Renal cortex interstitium (tissue), 15 donors: ENCODE data around the gene JPT2. TPM values are rescaled to one million over a fixed set of nuclear protein-coding genes. Genes with fewer than 3 reads are reported as not detected.

Experiments used
- DNase-seq, 11 donors: peaks; one replicate each; pipeline ENCODE4 v3.0.0-alpha.2; 2013; ENCODE audit warnings: low read depth in 9 of 11, low spot score in 4 of 11; ENCODE audit errors: extremely low read depth in 1 of 11
- long read RNA-seq, 16 experiments: transcript quantifications; one replicate each; lab custom pipeline, GENCODE V29; 2026
- polyA plus RNA-seq, 3 donors: library from polyadenylated mRNA; unstranded; fragments of 120-200 nt; gene quantifications; one replicate each; pipeline ENCODE4 v1.2.1, GENCODE V29; 2013; ENCODE audit not compliant: insufficient read length in 3 of 3

JPT2 gene, protein sequence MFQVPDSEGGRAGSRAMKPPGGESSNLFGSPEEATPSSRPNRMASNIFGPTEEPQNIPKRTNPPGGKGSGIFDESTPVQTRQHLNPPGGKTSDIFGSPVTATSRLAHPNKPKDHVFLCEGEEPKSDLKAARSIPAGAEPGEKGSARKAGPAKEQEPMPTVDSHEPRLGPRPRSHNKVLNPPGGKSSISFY
- polyA plus RNA-seq: 10 to 100 TPM; 75.6 to 82.4 (median 80.4) TPM
- long read RNA-seq, donor 1, transcript JPT2-201 (5 exons, 3,718 nt): major isoform, 23 of 26 reads
- long read RNA-seq, donor 1, partial matches to known transcripts: 0 of 26 reads
- long read RNA-seq, donor 1, other reads (novel, unspliced or antisense): 0 of 26 reads
- long read RNA-seq, donor 2, transcript JPT2-201 (5 exons, 3,718 nt): major isoform, 21 of 26 reads
- long read RNA-seq, donor 2, partial matches to known transcripts: 0 of 26 reads
- long read RNA-seq, donor 2, other reads (novel, unspliced or antisense): 0 of 26 reads
- long read RNA-seq, donor 3, transcript JPT2-201 (5 exons, 3,718 nt): major isoform, 27 of 36 reads
- long read RNA-seq, donor 3, partial matches to known transcripts: 0 of 36 reads
- long read RNA-seq, donor 3, other reads (novel, unspliced or antisense): 0 of 36 reads
- long read RNA-seq, donor 4, transcript JPT2-201 (5 exons, 3,718 nt): major isoform, 22 of 25 reads
- long read RNA-seq, donor 4, partial matches to known transcripts: 0 of 25 reads
- long read RNA-seq, donor 4, other reads (novel, unspliced or antisense): 0 of 25 reads
- long read RNA-seq, donor 5: 0 reads
- long read RNA-seq, donor 6, transcript JPT2-201 (5 exons, 3,718 nt): major isoform, 15 of 35 reads
- long read RNA-seq, donor 6, partial matches to known transcripts: 11 of 35 reads
- long read RNA-seq, donor 6, other reads (novel, unspliced or antisense): 0 of 35 reads
- long read RNA-seq, donor 7, transcript JPT2-201 (5 exons, 3,718 nt): major isoform, 30 of 35 reads
- long read RNA-seq, donor 7, partial matches to known transcripts: 0 of 35 reads
- long read RNA-seq, donor 7, other reads (novel, unspliced or antisense): 0 of 35 reads
- long read RNA-seq, donor 8: 0 reads
- long read RNA-seq, donor 9, transcript JPT2-201 (5 exons, 3,718 nt): major isoform, 14 of 16 reads
- long read RNA-seq, donor 9, partial matches to known transcripts: 0 of 16 reads
- long read RNA-seq, donor 9, other reads (novel, unspliced or antisense): 0 of 16 reads
- long read RNA-seq, donor 10, transcript JPT2-201 (5 exons, 3,718 nt): major isoform, 26 of 55 reads
- long read RNA-seq, donor 10, partial matches to known transcripts: 23 of 55 reads
- long read RNA-seq, donor 10, other reads (novel, unspliced or antisense): 0 of 55 reads
- long read RNA-seq, donor 11, transcript JPT2-201 (5 exons, 3,718 nt): major isoform, 19 of 23 reads
- long read RNA-seq, donor 11, partial matches to known transcripts: 0 of 23 reads
- long read RNA-seq, donor 11, other reads (novel, unspliced or antisense): 0 of 23 reads
- long read RNA-seq, donor 12, transcript JPT2-201 (5 exons, 3,718 nt): major isoform, 11 of 13 reads
- long read RNA-seq, donor 12, partial matches to known transcripts: 0 of 13 reads
- long read RNA-seq, donor 12, other reads (novel, unspliced or antisense): 0 of 13 reads
- long read RNA-seq, donor 13: 0 reads
- long read RNA-seq, donor 14, transcript JPT2-201 (5 exons, 3,718 nt): major isoform, 18 of 21 reads
- long read RNA-seq, donor 14, partial matches to known transcripts: 0 of 21 reads
- long read RNA-seq, donor 14, other reads (novel, unspliced or antisense): 0 of 21 reads
- long read RNA-seq, donor 15, transcript JPT2-201 (5 exons, 3,718 nt): major isoform, 9 of 12 reads
- long read RNA-seq, donor 15, partial matches to known transcripts: 0 of 12 reads
- long read RNA-seq, donor 15, other reads (novel, unspliced or antisense): 0 of 12 reads
- long read RNA-seq, donor 16, transcript JPT2-207 (4 exons, 565 nt): minor isoform, 5 of 101 reads
- long read RNA-seq, donor 16, transcript JPT2-201 (5 exons, 3,718 nt): major isoform, 88 of 101 reads
- long read RNA-seq, donor 16, partial matches to known transcripts: 0 of 101 reads
- long read RNA-seq, donor 16, other reads (novel, unspliced or antisense): 0 of 101 reads

DNA sequence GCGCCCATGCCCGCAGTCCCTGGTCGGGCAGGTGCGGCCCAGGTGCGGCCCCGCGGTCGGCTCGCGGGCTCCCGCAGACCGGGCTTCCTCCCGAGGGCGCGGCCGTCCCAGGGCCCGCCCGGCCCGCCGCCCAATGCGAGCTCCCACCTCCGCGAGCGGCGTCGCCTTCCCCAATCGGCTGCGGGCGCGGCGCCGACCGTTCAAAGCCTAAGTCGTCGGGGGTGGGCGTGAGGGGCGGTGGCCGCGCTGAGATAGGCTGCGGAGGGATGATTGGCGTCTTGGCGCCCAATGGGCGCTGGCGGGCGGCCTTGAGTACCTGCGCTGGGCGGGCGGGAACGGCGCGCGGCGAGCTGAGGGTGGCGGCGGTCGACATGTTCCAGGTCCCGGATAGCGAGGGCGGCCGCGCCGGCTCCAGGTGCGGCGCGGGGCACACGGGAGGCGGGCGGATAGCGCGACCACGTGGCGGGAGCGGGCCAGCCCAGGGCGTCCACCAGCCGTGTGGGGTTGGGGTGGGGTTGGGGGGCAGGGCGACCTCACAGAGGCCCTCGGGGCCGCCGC is at the start of gene JPT2:
TSS of gene JPT2 (plus strand) at position 338 of the 558 bp plus-strand sequence. CDS start at position 372, 34 bp downstream.
- DNase-seq: peak; percentile 77 to 96 (median 94)

DNA sequence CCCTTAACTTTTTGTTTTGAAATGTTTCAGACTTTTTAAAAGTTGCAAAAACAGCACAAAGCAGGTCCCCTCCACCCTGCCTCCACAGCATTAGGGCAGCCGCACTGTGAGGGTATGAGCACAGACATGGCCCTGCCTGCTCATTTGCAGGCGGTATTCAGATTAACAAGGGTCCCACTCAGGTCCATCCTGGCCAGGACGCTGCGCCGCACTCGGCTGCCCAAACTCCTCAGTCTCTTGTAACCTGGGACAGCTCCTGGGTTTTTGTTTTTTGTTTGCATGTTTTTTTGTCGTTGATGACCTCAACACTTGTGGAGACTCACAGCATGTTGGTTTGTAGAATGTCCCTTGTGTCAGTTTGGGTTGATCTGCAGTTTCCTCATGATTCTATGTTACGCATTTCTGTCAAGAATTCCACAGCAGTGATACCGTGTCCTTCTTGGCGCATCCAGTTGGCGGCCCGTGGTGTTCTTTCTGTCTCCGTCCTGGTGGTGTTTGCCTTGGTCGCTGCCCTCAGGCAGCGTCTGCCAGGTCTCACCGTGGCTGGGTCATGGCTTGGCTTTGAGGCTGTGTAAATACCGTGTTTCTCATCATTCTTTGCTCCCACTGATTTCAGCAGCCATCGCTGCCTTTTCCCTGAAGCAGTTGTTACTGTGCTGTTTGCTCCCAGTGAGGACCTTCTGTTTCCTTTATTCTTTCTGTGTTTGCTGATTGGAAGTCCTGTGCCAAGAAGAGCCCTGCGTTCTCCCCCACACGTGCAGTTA is 47.4 kb upstream of the JPT2 start:
- DNase-seq: no peak

DNA sequence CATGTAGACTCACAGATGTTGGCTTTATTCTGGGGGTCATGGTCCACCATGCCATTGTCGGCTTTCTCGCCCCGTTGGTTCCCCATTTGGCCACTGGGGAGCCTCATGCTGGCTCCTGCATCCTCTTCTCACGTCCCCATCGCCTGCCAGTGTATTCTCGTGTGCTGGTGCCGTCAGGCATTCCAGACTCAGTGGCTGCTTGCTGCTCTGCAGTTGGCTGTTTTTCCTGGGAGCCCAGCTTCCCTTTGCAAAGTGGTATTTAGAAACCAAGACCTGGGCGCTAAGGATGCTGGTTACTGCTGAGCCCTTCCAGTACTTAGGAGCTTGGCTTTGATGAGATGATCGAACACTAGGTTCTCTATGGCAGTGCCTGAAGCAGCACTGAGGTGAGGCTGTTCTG is 46.8 kb upstream of the JPT2 start:
- no peak for DNase-seq

DNA sequence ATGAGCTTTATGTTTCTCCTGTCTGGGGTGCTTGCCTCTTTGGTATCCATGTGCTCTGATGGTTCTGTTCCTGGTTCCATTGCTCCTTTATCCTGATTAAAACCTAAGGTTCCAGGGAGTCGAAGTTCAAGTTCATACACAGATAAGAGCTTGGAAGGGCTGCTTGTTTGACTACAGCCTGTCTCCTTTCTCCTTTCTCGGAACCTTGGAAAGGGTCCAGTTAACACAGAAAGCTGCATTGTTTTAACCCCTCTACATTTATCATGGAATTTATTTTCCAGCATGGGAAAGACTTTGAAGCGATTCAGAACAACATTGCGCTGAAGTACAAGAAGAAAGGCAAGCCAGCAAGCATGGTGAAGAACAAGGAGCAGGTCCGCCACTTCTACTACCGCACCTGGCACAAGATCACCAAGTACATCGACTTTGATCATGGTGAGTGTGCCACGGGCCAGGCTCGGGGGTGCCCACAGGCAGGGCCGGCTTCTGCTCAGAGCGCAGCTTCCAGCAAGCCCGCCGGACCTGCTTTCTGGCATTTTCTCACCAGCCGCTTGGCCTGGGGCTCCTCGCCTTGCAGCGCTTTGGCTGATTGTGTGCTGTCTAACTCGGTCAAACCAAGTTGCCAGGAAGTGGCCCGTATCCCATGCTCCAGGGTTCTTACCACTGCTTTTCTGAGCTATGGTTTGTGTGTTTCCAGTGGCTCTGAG is 46.0 kb upstream of the JPT2 start:
- no peak for DNase-seq

DNA sequence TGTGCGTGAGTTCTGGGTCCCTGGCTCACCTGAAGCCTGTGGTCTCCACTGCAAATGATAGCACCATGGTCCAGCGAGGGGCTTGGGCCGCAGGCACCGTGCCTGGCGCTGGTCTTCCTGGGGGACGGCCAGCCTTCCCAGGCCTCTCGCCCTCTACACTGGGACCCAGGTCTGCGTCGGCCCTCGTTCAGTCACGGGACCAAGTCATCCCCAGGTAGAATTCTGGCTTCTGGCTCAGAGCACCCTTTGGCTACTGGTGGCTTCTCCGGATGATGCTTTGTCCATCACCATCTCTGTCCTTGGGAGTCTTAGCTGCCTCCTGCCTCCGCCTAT is 45.5 kb upstream of the JPT2 start:
- DNase-seq: no peak

DNA sequence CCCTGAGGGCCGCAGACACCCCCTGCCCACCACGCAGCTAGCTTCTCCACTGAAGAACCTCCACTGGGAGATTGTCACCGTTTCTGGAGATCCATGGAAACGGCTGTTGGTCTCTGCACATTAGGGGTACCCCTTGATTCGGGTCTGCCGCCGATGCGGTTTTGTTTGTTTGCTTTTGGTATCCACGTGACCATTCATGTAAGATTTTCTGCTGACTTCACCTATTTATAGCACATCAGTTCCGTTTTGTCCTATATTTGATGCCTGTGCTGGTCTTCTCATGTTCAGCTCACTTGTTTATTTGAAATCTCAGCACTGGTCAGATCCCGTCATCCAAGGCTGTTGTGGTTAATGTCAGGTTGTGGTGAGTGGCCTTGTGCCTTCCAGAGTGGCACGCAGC is 44.8 kb upstream of the JPT2 start:
- no peak for DNase-seq

DNA sequence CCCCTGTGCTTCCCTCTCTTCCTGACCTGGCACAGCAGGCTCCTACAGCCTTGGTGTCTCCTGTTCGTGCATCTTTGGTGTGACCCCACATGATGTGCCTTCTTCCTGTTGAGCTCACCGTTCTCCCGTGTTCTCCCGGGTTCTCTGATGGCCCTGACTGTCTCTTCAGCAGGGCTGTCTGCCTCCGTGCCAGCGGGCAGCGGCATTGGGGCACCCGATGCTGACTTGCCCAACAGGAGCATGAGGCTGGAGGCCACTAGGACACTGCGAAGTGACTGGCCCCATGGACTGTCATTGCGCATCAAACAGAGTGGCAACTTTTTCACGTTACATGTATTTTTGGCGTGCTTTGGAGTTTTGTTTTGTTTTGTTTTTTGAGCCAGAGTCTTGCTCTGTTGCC is 43.5 kb upstream of the JPT2 start:
- no peak for DNase-seq

DNA sequence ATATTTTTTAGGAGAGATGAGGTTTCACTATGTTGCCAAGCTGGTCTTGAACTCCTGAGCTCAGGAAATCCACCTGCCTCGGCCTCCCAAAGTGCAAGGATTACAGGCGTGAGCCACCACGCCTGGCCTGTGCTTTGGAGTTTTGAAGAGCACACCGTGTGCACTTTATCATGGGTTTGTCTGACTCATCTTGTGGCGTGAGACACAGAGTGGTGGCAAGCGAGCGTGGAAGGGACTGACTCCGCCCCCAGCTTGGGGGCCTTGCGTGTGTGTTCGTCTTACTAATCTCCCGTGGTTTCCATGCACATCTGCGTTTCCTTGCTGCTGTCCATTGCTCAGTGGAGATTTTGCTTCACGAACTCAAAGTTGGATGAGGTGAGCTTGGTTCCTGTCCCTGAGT is 43.0 kb upstream of the JPT2 start:
- DNase-seq: no peak

DNA sequence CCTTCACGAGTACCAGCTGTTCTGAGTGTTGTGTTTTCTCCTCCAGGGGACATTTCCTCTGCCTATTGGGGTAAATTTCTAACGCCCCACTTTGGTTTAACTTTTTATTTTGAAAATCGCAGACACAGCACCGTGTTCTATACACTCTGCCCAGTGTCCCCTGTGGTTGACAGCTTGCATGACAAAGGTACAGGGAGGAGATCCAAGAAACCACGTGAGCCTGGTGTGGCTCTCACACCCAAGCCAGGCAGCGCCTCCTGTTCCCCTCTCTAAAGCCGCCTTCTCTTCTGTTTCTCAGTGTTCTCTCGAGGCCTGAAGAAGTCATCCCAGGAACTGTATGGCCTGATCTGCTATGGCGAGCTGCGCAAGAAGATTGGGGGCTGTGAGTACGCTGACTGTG is 40.6 kb upstream of the JPT2 start:
- DNase-seq: no peak

DNA sequence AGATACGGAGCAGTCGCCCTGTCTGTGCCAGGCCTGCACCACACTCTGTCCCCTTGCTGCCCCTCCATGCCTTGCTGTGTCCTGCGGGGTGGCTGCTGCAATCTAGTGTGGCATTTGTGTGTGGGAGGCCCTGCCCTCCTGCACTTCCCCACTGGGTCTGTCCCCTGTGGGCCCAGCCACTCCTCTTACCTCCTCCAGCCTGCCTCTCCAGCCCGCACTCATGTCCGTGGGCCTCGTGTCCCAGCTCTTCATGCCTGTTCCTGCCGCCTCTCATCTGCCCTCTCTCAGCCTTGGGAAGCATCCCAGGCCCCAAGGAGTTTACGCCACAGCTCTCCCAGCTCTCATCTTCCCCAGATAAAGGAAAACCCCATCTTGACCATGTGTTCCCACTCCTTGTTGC is 39.3 kb upstream of the JPT2 start:
- no peak for DNase-seq

DNA sequence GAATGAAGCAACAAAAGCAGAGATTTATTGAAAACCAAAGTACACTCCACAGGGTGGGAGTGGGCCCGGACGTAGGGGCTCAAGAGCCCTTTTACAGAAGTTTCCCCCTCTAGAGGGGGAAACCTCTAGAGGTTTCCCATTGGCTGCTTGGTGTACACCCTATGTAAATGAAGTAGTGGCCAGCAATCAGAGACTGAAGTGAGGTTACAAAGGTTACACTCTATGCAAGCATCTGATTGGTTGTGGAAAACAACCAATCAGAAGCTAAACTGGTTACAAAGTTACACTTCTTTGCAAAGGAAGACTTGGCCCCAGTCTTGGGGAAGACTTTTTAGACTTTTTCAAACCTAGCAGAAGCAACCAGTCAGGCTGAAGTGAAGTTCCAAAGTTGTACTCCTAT is 38.8 kb upstream of the JPT2 start:
- DNase-seq: no peak

DNA sequence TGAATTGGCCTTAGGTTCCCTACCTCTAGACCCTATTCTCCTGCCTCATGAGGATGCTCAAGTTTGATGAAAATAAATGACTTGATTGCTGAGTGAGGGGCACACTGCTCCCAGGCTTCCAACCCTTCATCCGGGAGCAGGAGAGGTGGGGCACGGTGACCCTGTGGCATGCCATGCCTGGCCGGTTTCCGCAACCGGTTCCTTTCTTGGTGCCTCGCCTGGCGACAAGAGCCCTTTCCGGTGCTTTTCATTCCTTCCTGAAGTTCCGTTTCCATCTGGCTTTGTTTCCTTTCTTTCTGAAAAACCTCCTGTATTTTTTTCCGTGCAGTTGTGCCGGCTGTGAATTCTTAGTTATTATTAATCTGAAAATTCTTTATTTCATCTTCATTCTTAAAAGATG is 38.2 kb upstream of the JPT2 start:
- no peak for DNase-seq

DNA sequence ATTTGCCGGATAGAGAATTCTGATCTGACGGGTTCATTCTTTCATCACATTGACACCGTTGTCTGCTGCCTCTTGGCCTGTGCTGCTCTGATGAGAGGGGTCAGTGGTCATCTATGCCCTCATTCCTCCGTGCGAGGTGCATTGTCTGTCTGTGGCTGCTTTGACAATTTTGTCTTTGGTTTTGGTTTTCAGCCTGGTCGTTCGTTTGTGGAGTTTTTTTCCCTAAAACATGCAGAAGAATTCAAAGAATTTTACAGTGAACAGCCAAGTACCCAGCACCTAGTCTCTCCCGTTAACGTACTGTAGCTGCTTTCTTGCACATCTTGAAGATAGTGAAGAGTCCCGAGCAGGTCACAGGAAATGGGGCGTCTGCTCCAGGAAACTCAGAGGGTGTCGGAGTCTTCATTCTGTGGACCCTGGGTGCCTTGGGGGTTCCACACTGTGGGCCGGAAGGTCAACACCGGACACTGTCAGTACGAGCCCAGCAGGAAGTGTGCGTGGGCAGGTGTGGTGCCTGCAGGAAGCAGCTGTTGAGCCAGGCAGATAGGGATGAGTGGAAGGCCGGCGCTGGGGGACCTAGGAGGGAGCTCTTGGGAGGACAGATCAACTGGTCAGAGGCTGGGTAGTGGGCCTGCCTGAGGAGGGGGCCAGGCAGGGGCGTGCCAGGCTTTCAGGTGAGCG is 37.7 kb upstream of the JPT2 start:
- DNase-seq: no peak

DNA sequence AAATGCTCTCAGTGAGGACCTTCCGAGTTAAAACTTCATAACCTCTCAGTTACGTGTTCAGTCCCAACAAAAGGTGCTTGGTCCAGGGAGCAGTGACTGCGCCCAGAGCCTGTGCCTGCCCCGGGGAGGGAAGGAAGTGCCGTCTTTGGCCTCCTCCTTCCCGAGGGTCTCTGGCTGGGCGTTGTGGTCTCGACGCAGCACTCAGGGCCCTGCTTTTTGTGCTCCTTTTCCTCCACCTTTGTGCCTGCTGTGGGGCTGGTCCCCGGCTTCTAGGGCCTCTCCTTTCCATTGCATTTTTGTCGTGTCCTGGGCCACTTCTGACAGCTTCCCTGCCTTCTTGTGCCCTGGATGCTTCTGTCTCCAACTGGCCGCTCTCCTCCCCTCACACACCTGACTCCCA is 36.8 kb upstream of the JPT2 start:
- no peak for DNase-seq

DNA sequence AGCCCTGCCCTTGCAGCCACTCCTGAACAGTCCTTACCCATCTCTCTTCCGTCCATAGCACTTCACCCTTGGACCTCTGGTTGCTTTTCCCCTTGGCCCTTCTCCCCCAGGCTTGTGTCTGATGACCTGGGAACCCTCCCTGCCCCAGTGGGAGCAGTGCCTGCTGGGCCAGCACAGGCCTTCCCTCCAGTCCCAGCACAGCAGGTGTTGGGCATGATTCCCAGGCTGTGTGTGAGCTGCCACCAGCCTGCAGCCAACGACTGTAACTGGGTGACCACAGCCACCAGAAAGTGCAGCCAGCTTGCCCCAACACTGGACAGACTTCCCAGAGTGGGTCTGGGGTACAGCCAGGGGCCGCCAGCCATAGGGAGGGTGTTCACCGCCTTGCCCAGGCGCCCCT is 35.9 kb upstream of the JPT2 start:
- DNase-seq: no peak

DNA sequence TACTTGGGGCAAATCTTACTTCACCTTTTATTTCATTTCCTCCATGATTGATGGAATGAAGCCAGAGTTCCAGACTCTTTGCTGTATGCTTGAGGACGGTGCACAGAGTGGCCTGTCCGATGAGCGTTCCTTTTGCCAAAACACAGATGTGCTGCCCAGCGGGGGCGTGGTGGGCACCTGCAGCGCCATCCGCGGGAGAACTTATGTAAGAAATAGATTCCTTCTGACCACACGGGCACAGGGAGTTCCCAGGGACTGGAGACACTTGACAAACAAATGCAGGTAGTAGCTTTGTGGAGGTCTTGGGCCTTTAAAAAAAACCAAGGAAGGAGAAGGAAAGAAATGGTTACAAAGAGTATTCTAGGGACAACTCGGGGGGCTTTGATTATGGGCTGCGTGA is 35.3 kb upstream of the JPT2 start:
- DNase-seq: no peak
